AG04449 (cell line): ENCODE results near the gene NEAT1.

Source experiments
- CTCF ChIA-PET: fragments of 350-600 bp; formaldehyde crosslinking; extraction: SDS; loops from one replicate; lab custom pipeline; 2021; ENCODE audit warnings: antibody characterized with exemption; lab: Yijun Ruan, JAX
- POLR2A ChIA-PET: fragments of 400-600, 350-600 bp; formaldehyde crosslinking; extraction: SDS; loops from one replicate; lab custom pipeline; 2020; ENCODE audit warnings: antibody characterized with exemption, inconsistent platforms; lab: Yijun Ruan, JAX
- DNase-seq: peaks from one replicate; pipeline ENCODE4 v3.0.0-alpha.2; 2010; ENCODE audit warnings: low read depth, low spot score
- H3K4me3 ChIP-seq: 2 replicates; pipeline ENCODE4 v1.5.1; 2011; ENCODE audit warnings: low read depth, mild to moderate bottlenecking, control low read depth, low read length
- TF ChIP-seq, protein P1 (sequence below): IDR thresholded peaks from one replicate; pipeline ENCODE4 v1.5.1; 2011; ENCODE audit warnings: mild to moderate bottlenecking, moderate library complexity, low read length, control low read depth, inconsistent platforms; ENCODE audit not compliant: insufficient read depth; ENCODE audit errors: missing control alignments

NEAT1 gene

DNA sequence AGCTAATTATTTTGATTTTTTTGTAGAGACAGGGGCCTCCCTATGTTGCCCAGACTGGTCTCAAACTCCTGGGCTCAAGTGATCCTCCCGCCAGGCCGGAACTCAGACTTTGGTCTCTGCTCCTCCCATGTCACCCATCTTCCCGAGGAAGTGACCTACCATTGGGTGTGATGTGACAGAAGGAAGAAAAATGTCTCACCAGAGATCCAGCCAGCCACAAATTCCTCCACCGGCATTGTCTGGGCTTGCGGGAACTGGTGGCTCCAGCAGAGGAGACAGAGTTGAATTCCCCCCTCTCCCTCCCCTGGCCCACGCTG, 40.9 kb upstream of the NEAT1 start:
- CTCF ChIA-PET = interaction anchor here (1.0 to 6.6 kb wide), 7 partner anchors 9 to 129 kb away, joined by 3 to 43 read pairs (median 7); no protein-coding TSS in a partner anchor

DNA sequence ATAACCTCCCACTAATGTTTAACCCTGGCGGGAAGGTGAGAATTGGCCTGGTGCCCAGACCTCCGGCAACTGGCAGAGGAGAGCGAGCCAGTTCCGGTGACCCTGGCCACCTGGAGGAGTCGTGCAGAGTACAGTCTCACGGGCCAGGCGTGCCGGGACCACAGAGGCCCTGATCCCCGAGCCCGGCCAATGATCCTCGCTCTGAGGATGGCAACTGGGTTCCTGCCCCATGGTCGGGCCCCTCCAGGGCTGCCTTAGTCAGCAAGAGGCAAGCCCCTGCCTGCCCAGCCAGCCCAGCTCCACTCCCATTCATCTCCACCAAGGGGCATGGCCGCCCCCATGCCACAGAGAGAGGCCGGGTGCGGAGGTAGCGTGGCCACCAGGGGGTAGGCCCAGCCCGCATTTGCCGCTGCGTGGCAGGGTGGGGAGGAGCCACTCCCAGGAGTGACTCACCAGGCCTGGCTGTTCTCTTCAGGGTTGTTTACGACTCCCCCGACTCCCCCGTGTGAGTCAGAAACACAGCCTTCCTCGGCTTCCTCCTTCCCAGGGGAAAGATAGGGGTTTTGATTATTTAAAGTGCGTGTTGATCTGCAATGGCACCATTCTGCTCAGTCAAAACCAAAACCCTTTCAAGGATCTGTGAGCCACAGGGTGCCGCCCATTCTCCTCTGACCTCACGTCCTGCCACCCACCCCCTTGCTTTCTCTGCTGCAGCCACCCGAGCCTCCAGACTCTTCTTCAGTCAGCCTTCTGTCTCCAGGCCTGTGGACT, 40.4 kb upstream of the NEAT1 start, which contains the start of gene SLC25A45:
SLC25A45 (minus strand) TSS at position 614 of the 771 bp plus-strand sequence. CDS start 695 bp downstream, outside the sequence.
- peak within 1 kb of the TSS; percentile 53 for H3K4me3 ChIP-seq
- POLR2A ChIA-PET = interaction anchor here (0.6 to 4.1 kb wide), 7 partner anchors 9 to 125 kb away, joined by 3 to 41 read pairs (median 5); partner anchors contain the start of gene NEAT1
- DNase-seq = peak; percentile 95
- TF ChIP-seq, protein P1, sequence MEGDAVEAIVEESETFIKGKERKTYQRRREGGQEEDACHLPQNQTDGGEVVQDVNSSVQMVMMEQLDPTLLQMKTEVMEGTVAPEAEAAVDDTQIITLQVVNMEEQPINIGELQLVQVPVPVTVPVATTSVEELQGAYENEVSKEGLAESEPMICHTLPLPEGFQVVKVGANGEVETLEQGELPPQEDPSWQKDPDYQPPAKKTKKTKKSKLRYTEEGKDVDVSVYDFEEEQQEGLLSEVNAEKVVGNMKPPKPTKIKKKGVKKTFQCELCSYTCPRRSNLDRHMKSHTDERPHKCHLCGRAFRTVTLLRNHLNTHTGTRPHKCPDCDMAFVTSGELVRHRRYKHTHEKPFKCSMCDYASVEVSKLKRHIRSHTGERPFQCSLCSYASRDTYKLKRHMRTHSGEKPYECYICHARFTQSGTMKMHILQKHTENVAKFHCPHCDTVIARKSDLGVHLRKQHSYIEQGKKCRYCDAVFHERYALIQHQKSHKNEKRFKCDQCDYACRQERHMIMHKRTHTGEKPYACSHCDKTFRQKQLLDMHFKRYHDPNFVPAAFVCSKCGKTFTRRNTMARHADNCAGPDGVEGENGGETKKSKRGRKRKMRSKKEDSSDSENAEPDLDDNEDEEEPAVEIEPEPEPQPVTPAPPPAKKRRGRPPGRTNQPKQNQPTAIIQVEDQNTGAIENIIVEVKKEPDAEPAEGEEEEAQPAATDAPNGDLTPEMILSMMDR = peak; percentile 88
- CTCF ChIA-PET = interaction anchor here (1.1 to 6.6 kb wide), 5 partner anchors 9 to 128 kb away, joined by 3 to 43 read pairs (median 9); no protein-coding TSS in a partner anchor

More for the DNA sequence above, 40.9 kb upstream of the NEAT1 start:
- TF ChIP-seq, protein P1 = no peak
- POLR2A ChIA-PET = interaction anchor here (0.6 to 4.1 kb wide), 7 partner anchors 11 to 126 kb away, joined by 3 to 41 read pairs (median 5); partner anchors contain the start of gene NEAT1
- DNase-seq = no peak
- H3K4me3 ChIP-seq = peak overlapping the region; percentile 53

DNA sequence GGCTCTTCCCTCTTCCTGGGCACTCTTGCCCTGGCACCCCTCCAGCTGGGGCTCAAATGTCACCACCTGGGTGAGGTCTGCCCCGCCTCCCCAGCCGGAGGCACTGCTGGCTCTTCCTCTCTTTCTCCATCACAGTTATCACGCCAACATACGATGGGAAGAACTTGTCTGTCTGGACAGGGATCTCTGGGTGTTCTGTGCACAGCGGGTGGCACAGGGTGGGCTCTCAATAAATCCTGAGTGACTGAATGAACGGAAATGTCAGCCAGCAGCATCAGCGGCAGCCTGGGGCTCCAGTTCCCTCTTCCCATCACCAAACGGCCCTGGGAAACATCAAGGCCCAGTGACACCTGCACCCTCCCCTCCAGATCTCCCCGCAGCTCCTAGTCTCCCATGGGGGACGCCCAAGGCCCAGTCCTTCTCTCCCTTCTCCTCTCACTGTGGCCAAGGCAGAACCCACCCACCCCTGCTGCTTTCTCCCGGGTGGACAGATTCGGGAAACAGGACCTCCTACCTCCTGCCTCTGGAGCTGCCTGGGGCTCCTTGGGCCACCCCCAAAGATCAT, 39.7 kb upstream of the NEAT1 start:
- TF ChIP-seq, protein P1 = no peak
- H3K4me3 ChIP-seq = peak overlapping the region; percentile 53
- ChIA-PET CTCF (interaction anchor here (1.1 to 6.6 kb wide), 5 partner anchors 14 to 128 kb away, joined by 3 to 43 read pairs (median 6); no protein-coding TSS in a partner anchor), POLR2A (interaction anchor here (1.0 to 4.1 kb wide), 6 partner anchors 10 to 125 kb away, joined by 3 to 41 read pairs (median 4); partner anchors contain the start of gene NEAT1)
- no peak for DNase-seq

DNA sequence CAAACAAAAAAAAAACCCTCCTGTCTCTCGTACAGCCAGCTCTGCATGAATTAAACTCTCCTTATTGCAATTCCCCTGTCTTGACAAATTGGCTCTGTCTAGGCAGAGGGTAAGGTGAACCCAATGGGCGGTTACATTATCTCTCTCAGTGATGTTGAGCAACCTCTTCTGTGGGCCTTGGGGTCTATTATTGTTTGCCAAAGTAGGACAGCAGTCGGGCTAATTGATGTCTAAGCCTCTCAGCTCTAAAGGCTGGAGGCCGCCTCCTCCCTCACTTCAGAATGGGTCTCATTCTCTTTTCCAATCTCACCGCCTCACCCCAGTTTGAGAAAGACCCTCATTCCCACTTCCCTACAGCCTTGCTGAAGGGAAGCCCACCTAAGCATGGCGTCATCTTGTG, 38.8 kb upstream of the NEAT1 start:
- DNase-seq = no peak
- POLR2A ChIA-PET = interaction anchor here (1.3 to 4.1 kb wide), 2 partner anchors 39 to 124 kb away, joined by 3 to 41 read pairs; partner anchors contain the start of gene NEAT1
- TF ChIP-seq, protein P1 = no peak
- CTCF ChIA-PET = interaction anchor here (1.4 to 6.6 kb wide), 5 partner anchors 15 to 127 kb away, joined by 3 to 43 read pairs (median 6); no protein-coding TSS in a partner anchor
- no peak overlapping the region for H3K4me3 ChIP-seq

DNA sequence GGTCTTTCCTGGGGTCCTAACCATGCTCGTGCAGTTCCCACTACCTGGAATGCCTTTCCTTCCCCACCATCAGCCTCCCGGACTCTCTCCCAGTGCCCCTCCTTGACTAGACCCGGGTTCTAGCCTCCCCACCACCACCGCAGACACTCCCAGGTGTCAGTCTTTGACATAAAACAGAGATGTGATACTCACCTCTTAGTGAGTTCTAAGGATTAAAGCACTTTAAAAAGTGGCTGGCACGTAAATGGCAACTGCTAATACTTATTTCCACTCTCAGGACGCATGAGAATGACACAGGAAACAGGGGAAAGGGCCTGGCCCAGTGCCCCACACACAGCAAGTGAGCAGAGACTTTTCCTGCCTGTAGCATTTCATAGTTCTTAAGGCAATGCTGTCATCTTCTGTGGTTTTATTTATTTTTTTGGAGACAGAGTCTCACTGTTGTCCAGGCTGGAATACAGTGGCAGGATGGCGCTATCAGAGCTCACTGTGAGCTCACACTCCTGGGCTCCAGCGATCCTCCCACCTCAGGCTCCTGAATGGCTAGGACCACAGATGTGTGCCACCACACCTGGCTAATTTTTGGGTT, 38.2 kb upstream of the NEAT1 start:
- CTCF ChIA-PET = interaction anchor here (1.3 to 6.6 kb wide), 4 partner anchors 15 to 55 kb away, joined by 3 to 37 read pairs (median 4); no protein-coding TSS in a partner anchor
- no peak overlapping the region for H3K4me3 ChIP-seq
- TF ChIP-seq, protein P1 = no peak
- no peak for DNase-seq
- POLR2A ChIA-PET = interaction anchor here (1.1 to 4.1 kb wide), 2 partner anchors 38 to 117 kb away, joined by 4 to 41 read pairs; partner anchors contain the start of gene NEAT1
